HuH-7.5 (cell line): ENCODE measurements around the gene PRKCD.

Experiments
- DNase-seq: peaks from one replicate; pipeline ENCODE4 v3.0.0; 2011; ENCODE audit warnings: low spot score

Gene PRKCD

DNA sequence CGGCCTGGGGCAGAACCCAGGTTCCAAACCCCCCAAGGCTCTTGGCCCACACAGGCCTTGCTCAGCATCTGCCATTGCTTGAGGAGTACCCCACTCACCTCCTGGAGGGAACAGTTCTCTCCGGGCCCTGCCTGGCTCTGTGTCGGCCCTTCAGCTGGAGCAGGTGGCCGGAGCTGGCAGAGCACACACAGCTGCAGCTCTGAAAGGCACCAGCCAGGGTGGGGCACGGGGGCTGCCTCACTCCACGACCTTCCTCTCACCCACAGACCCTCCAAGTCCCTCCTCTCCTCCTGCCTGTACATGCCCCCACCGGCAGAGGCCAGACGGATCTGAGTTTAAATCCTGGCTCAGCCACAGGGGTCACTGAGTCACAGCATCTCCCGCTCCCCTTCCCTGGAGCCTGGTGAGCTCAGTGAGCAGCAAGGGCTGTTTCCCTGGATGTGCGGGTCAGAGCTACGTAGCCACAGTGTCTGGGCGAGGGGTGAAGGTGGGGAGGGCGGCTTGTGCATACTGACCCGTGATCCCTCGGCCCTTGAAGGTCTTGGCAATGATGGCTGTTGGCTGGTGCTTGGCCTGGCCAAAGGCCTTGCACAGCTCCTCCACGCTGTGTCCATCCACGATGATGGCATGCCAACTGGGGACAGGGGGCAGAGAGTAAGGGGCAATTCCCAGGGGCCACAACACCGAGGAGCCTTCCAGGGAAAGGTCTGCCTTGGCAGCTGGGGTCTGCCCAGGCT lies 71.8 kb downstream of the PRKCD start:
- DNase-seq: no peak

GRCh38 chr3:53234130-53234840 lies 73.3 kb downstream of the PRKCD start:
- DNase-seq: no peak

GRCh38 chr3:53234841-53235232 lies 73.8 kb downstream of the PRKCD start:
- no peak for DNase-seq

DNA sequence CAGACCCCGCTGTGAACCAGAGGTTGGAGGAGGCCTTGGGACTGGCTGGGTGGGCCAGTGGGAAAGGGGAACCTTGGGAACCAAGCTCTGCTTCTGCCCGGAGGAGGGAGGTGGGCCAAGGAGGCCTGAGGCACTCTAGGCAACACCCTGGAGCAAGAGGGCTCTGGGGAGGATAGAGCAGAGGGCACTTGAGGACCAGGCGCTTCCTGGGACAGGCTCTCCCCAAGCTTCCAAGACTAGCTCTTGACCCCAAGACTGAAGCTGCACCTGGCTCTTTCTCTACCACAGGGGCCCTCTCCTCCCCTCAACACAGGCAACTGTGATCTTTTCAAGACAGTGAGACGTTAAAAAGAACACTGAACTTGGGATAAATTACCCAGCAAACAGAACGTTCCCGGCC lies 74.5 kb downstream of the PRKCD start:
- DNase-seq: no peak

- DNase-seq: no peak
Observed at GRCh38 chr3:53236112-53236841, 75.3 kb downstream of the PRKCD start.

DNA sequence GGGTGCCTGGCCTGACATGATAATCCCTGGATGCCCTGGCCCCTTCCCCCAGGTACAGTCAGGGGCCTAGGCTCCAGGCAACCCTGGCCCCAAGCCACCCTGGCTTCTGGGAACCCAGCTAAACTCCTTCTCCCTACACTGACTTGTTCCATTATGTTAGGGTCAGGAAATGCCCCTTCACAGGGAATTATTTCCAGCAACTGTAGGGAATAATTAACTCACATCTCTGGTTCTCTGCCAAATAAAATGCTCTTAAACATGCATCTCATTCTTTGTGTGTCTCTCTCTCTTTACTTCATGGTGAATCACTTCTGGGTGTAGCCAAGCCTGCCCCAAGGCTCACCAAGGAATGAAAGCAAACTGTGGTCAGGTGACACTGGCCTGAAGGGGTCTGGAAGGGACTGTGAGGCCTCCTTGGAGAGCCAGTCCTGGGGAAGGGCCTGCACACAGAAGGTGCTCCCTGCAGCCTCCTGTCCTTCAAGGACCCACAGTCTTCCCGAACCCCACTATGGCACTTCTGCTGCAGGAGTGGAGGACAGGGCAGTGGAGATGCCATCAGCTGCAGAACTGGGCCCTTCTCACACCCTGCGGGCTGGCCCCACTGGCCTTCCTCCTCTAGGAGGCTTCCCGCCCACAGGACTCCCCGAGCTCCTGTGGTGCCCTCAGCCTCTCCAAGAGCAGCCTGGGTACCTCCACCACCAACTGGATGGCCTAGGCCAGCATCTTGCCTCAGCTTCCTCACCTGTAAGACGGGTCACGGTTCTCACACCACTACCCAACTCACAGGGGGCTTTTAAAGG lies 77.2 kb downstream of the PRKCD start:
- no peak for DNase-seq

DNA sequence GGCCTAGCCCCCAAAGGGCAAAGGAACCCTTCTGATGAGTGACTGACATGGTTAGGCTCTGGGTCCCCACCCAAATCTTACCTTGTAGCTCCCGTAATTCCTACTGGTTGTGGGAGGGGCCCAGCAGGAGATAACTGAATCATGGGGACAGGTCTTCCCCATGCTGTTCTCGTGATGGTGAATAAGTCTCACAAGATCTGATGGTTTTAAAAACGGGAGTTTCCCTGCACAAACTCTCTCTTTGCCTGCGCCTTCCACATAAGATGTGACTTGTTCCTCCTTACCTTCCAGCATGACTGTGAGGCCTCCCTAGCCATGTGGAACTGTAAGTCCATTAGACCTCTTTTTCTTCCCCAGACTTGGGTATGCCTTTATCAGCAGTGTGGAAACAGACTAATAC lies 77.9 kb downstream of the PRKCD start:
- DNase-seq: no peak

GRCh38 chr3:53239800-53240199 lies 78.8 kb downstream of the PRKCD start:
- no peak for DNase-seq

DNA sequence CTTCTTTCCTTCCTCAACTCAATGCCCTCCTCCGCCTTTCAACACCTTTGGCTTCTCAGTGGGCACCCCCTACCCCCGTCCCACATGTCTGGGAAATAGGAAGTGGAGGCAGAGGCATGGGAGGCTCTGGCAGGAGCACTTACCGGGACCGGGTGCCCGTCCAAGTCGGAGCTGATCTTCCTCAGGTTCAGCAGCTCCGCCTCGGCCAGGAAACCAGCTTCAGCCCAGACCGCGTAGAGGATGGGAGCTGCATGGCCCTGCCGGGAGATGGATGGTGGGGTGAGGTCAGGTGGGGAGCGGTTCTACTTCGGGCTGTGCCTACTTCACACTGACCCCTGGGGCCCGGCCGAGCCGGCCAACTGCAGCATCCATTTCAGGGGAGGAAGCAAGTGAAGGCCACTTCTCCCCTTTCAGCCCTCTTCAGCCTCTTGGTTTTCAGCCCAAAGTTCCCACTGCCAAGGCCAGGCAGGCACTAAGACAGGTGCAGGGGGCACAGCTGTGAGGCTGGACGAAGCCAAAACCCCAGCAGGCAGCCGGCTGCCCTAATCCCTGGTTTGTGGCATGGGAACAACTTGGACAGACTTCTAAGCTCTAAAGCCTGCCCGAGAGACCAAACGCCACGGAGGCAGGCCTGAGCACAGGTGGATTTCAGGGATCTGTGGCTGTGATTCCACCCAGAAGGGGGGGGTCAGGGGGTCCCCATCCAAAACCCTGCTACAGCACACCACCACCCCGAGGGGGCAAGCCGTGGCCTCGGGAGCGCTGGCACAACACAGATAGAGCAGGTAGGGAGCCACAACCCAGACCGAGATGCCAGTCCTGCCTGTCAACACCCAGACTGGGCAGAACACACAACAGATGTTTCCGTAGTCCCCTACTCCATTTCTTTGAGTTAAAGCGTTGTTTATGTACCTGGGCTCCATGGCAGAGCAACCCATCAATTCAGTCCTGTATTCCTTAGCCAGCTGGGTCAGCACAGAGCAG lies 80.3 kb downstream of the PRKCD start:
- DNase-seq: no peak

DNA sequence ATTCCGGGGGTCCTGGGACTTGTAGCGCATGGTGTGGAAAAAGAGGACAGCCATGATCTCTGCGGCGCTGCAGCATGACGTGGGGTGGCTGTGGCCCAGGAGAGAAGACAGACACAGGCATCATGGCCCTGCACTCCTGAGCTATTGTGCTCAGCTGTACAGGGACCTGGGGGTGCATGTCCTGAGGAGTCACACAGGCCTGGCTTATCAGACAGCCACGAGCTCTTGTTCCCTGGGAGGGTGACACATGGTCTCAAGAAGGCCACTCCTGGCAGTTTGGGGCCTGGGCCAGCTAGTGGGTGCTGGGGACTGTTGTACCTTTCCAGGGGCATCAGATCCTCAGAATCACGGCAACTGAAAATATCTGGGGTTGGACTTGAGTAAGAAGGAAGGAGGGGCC lies 81.1 kb downstream of the PRKCD start:
- no peak for DNase-seq
